Measurements from ENCODE around the gene CREB5. TPM values are rescaled to one million over a fixed set of nuclear protein-coding genes. Genes with fewer than 3 reads are reported as not detected.

The CREB5 gene
- total RNA-seq, 1 experiment from 2014 or later: 40.5 TPM

DNA sequence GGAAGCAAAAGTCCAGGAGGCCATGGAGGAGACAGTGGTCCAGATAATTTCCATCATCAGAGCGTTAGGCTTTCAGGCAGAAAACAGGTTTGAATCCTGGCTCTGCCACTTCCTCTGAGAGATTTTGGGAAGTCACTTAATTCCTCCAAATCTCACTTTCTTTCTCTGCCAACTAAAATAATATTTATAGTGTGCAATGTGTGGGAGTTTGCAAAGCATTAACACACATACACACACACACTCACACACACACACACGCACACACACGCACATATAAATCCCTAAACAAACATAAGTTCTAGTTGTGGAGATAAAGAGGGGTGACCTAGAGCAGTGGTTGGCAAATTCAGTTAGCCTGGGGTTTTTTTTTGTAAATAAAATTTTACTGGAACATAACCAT is 461.0 kb downstream of the CREB5 start:
- Mint-ChIP-seq H3K27ac (ENCODE audit: low read depth, unreplicated experiment) (no peak overlapping the region), H3K27me3 (ENCODE audit: insufficient read depth, unreplicated experiment) (no peaks in the 10 kb centered on the region), H3K4me1 (ENCODE audit: insufficient read depth, unreplicated experiment) (peaks cover 6% of the 10 kb centered on the region), H3K9me3 (ENCODE audit: unreplicated experiment) (no peaks in the 10 kb centered on the region), H3K36me3 (ENCODE audit: insufficient read depth, unreplicated experiment) (no peaks in the 10 kb centered on the region), H3K4me3 (ENCODE audit: unreplicated experiment) (no peak overlapping the region)
- TF ChIP-seq, protein P1, sequence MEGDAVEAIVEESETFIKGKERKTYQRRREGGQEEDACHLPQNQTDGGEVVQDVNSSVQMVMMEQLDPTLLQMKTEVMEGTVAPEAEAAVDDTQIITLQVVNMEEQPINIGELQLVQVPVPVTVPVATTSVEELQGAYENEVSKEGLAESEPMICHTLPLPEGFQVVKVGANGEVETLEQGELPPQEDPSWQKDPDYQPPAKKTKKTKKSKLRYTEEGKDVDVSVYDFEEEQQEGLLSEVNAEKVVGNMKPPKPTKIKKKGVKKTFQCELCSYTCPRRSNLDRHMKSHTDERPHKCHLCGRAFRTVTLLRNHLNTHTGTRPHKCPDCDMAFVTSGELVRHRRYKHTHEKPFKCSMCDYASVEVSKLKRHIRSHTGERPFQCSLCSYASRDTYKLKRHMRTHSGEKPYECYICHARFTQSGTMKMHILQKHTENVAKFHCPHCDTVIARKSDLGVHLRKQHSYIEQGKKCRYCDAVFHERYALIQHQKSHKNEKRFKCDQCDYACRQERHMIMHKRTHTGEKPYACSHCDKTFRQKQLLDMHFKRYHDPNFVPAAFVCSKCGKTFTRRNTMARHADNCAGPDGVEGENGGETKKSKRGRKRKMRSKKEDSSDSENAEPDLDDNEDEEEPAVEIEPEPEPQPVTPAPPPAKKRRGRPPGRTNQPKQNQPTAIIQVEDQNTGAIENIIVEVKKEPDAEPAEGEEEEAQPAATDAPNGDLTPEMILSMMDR (IDR thresholded peaks at IDR 0.05; ENCODE audit: unreplicated experiment): no peak
- DNase-seq (ENCODE audit: unreplicated experiment): no peak
- POLR2A ChIA-PET: no interaction called here
- intact Hi-C loops (cut with micrococcal nuclease): no loop called here
- CTCF ChIA-PET: interaction anchor here (0.6 kb wide), 1 partner anchor 316 kb away, joined by 3 read pairs; no protein-coding TSS in a partner anchor
- no TSS peak for BruUV-seq (replicated peaks)

DNA sequence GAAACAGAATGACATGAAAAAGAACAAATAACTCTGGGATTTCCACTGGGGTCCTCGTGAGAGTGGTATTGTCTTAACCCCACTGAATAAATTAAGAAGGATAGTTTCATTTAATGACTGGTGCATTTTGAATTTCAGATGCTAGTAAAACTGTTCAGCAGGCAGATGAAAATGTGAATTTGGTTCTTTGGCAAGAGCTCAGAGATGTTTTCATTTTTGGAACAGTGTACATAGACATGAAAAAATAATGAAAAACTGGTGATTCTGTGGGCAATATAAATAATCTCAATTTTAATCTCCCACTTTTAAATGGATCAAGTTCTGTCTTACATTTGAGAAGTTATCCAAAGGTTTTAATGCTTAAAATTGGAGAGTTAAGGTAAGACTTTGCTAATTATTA is 461.7 kb downstream of the CREB5 start:
- no TSS peak for BruUV-seq (replicated peaks)
- no peak overlapping the region for H3K27ac Mint-ChIP-seq (ENCODE audit: low read depth, unreplicated experiment)

More for the DNA sequence above, 461.7 kb downstream of the CREB5 start:
- intact Hi-C loops (cut with micrococcal nuclease): no loop called here
- H3K4me3 Mint-ChIP-seq (ENCODE audit: unreplicated experiment): no peak overlapping the region
- ChIA-PET POLR2A (no interaction called here), CTCF (interaction anchor here (0.6 kb wide), 1 partner anchor 317 kb away, joined by 3 read pairs; no protein-coding TSS in a partner anchor)
- H3K27me3 Mint-ChIP-seq (ENCODE audit: insufficient read depth, unreplicated experiment): no peaks in the 10 kb centered on the region
- TF ChIP-seq, protein P1 (IDR thresholded peaks at IDR 0.05; ENCODE audit: unreplicated experiment): no peak
- H3K9me3 Mint-ChIP-seq (ENCODE audit: unreplicated experiment): no peaks in the 10 kb centered on the region
- peaks cover 6% of the 10 kb centered on the region for H3K4me1 Mint-ChIP-seq (ENCODE audit: insufficient read depth, unreplicated experiment)
- H3K36me3 Mint-ChIP-seq (ENCODE audit: insufficient read depth, unreplicated experiment): no peaks in the 10 kb centered on the region
- DNase-seq (ENCODE audit: unreplicated experiment): no peak

Other genes starting within 250 kb of the CREB5 start
- gene JAZF1, start 231.7 kb upstream of the CREB5 start, total RNA-seq (2022): 14.2 and 16.9 TPM in 2 replicates